ENCODE results near the gene PPBP. TPM values are rescaled to one million over a fixed set of nuclear protein-coding genes. Genes with fewer than 3 reads are reported as not detected.

PPBP gene
- total RNA-seq, 1 experiment from 2014 or later: not detected

- ChIA-PET POLR2A (no interaction called here), CTCF (no interaction called here), RAD21 (ENCODE audit: low non-redundant PET in 1 of 2, low total read pairs in 2 of 2, uncharacterized antibody in 2 of 2, unreplicated experiment in 2 of 2) (no interaction called here)
- H3K9me2 ChIP-seq (ENCODE audit: insufficient read depth): no peaks in the 10 kb centered on the region
- H3K4me2 ChIP-seq (ENCODE audit: low read length): no peak overlapping the region
- H2AFZ ChIP-seq (ENCODE audit: low read depth, low read length, poor library complexity, severe bottlenecking): no peak overlapping the region
- no peak overlapping the region for H3K4me3 ChIP-seq (replicated peaks in 1 of 2; ENCODE audit: low read depth in 1 of 2, low read length in 2 of 2)
- H3K27me3 ChIP-seq (ENCODE audit: insufficient read depth, low read length): no peaks in the 10 kb centered on the region
- no peaks in the 10 kb centered on the region for H4K20me1 ChIP-seq (ENCODE audit: insufficient read depth)
- no peaks in the 10 kb centered on the region for H3K79me2 ChIP-seq (ENCODE audit: insufficient read depth, low read length)
- ATAC-seq: no peak
- no peak overlapping the region for H3K27ac ChIP-seq (ENCODE audit: low read depth, low read length)
- TF ChIP-seq REST (IDR thresholded peaks at IDR 0.05; ENCODE audit: low read depth) (no peak), RAD21 (IDR thresholded peaks at IDR 0.05; ENCODE audit: low read depth) (no peak), EZH2phosphoT487 (IDR thresholded peaks at IDR 0.05; ENCODE audit: borderline replicate concordance) (no peak), CTCF (IDR thresholded peaks at IDR 0.05 in 2 of 3, conservative IDR thresholded peaks at IDR 0.05 in 1 of 3; ENCODE audit: borderline replicate concordance in 1 of 3, insufficient read depth in 1 of 3, low read depth in 2 of 3, low read length in 2 of 3) (no peak), CEBPB (IDR thresholded peaks at IDR 0.05; ENCODE audit: low read depth) (no peak), ATF3 (IDR thresholded peaks at IDR 0.05) (no peak), POLR2AphosphoS5 (IDR thresholded peaks at IDR 0.05; ENCODE audit: low read depth, low read length) (no peak), YY1 (IDR thresholded peaks at IDR 0.05; ENCODE audit: extremely low read depth, insufficient replicate concordance, low read depth, low read length) (no peak), ZNF274 (IDR thresholded peaks at IDR 0.05; ENCODE audit: low read depth, low read length) (no peak), EGR1 (IDR thresholded peaks at IDR 0.05; ENCODE audit: low read depth) (no peak), SIN3A (IDR thresholded peaks at IDR 0.05; ENCODE audit: low read depth) (no peak), CBX3 (IDR thresholded peaks at IDR 0.05; ENCODE audit: low read depth) (no peak)
- H3K9ac ChIP-seq (ENCODE audit: low read length): no peak overlapping the region
- no peaks in the 10 kb centered on the region for H3K36me3 ChIP-seq (ENCODE audit: control insufficient read depth in 1 of 2, insufficient read depth in 2 of 2, low read length in 2 of 2)
- no peaks in the 10 kb centered on the region for H3K4me1 ChIP-seq (ENCODE audit: control insufficient read depth in 1 of 2, insufficient read depth in 2 of 2, low read length in 2 of 2)
- BruUV-seq (replicated peaks): no TSS peak
- DNase-seq (ENCODE audit: low read depth, low spot score): no peak
- H3K9me3 ChIP-seq (ENCODE audit: control insufficient read depth in 1 of 2, insufficient read depth in 1 of 2, low read depth in 1 of 2, low read length in 2 of 2): no peaks in the 10 kb centered on the region
- intact Hi-C loops (cut with micrococcal nuclease): no loop called here
These were observed 3.2 kb upstream of the PPBP start for GRCh38 chr4:73990988-73991741.
